Skin epidermis (tissue), 12 donors: ENCODE measurements around the gene TMC8.
"Not testable (repeated sequence)": the region's sequence is repeated elsewhere in the genome, so short reads cannot be mapped to it uniquely, and the experiment has no call there.

Experiments
- H3K27ac ChIP-seq, 21 experiments: fragments of 200-600 bp; sonication (generic) in 11 of 21; one replicate each; pipeline ENCODE4 v1.5.0; 2020; ENCODE audit warnings: mild to moderate bottlenecking in 3 of 21, inconsistent platforms in 2 of 21, moderate library complexity in 2 of 21
- H3K4me3 ChIP-seq, 7 experiments: fragments of 200-600 bp; sonication (generic) in 2 of 7; one replicate each; pipeline ENCODE4 v1.5.0; 2020; ENCODE audit warnings: inconsistent platforms in 2 of 7, mild to moderate bottlenecking in 2 of 7, moderate library complexity in 1 of 7

TMC8 gene

DNA sequence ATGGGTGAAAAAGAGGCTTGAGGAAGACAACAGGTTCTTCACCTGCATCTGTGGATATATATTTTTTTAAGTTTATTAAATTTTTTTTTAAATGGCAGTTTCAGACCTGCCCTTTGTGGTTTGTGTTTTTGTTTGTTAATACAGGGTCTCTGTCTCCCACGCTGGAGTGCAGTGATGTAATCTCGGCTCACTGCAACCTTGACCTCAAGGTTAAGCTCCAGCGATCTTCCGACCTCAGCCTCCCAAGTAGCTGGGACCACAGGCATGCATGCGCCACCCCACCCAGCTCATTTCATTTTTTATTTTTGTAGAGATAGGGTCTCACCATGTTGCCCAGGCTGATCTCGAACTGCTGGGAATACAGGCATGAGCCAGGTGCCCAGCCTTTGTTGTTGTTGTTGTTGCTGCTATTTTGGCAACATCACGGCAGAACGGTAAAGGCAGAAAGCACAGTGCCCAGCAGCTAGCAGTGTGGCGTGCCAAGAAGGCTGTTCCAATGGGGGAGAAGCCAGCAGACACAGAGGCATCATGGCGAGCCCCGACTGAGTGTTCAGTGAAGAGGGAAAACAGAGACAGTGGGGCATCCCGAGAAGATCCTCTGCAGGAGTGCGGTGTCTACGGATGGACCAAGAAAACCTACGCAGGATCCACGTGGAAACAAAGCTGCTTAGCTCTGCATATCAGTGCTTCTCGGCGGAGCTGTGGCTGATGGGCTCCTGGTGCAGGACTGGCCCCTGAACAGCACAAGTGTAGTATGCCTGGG lies 21.7 kb upstream of the TMC8 start:
- H3K4me3 ChIP-seq: no peak overlapping the region
- no peak overlapping the region for H3K27ac ChIP-seq

DNA sequence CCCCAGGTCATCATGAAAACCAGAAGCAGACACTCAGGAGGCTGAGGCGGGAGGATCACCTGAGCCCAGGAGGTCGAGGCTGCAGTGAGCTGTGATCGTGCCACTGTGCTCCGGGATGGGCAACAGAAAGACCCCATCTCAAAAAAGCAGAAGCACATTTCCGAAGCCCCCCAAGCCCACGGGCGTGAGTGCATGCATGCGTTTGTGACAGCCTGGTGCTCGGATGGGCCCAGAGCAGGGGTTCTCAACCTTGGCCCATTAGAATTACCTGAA lies 21.1 kb upstream of the TMC8 start:
- Histone ChIP-seq H3K4me3 (no peak overlapping the region), H3K27ac (no peak overlapping the region)

DNA sequence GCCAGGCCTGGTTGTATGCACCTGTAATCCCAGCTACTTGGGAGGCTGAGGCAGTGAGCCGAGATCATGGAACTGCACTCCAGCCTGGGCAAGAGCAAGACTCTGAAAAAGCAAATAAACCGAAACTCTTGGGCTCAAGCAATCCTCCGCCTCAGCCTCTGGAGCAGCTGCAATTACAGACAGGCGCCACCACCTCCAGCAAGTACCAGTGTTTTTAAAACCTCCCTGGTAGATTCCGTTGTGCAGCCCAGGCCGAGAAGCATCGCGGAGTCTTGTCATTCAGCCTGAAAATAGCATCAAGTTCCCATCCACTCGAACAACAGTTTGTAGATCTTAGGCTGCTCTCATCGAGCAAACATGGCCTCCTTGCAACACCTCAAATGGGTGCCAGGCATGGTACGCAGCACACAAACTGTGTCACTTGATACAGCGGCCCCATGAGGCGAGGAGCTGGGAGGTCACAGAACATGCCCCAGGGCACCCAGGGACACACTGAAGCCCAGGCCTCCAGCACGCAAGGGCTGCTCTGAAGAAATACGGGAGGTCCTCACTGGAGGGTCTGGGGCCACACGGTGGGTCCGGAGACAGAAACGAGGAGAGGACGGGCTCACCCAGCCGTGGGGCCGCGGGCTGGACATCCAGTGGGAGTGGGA lies 20.1 kb upstream of the TMC8 start:
- H3K27ac ChIP-seq: no peak overlapping the region
- H3K4me3 ChIP-seq: no peak overlapping the region

DNA sequence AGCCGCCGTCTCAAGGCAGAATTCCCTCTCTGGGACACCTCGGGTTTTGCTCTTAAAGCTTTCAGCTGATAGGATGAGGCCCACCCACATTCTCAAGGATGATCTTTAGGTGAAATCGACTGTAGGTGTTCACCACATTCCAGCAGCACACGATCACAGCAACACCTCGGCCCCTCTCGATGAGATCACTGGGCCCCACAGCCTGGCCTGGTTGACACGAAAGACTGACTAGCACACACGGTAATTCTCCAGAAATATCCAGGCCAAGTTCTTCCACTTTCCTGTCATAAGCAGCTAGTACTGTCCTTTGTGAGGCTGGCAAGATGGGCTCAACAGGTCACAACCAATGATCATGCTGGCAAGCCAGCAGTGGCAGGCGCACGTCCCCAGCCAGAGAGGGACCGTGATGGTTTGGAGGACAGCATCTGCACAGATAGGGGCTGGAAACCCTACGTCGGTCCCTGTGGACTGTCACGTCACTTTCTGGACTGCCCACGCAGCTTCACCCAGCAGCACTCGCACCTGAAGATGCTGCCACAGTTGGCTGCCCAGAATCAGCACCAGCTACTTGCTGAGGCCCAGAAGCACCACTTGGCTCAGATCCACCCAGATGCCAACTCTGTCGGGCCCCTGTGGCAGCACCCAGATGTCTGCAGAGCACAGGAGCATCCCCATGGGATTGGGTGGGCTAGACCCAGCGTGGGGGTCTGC lies 19.4 kb upstream of the TMC8 start:
- H3K27ac ChIP-seq: no peak overlapping the region
- no peak overlapping the region for H3K4me3 ChIP-seq

DNA sequence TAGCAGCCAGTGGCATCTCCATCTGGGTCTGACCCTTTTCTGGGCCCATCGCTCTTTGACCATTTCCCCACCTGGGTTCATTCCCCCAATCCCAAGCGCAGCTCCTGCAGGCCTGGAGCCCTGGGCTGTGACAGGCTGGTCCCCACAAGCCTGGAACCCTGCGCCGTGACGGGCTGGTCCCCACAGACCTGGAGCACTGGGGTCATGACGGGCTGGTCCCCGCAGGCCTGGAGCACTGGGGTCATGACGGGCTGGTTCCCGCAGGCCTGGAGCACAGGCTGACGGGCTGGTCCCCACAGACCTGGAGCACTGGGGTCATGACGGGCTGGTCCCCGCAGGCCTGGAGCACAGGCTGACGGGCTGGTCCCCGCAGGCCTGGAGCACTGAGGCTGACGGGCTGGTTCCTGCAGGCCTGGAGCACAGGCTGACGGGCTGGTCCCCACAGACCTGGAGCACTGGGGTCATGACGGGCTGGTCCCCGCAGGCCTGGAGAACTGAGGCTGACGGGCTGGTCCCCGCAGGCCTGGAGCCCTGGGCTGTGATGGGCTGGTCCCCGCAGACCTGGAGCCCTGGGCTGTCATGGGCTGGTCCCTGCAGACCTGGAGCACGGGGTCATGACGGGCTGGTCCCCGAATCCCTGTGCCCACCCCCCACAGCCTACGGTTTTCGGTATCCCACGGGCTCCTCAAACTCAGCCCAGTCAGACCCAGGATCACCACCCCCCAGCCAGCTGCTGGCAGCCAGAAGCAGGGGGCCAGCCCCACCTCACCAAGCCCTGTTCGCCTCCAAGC lies 18.6 kb upstream of the TMC8 start:
- Histone ChIP-seq H3K27ac (no peak overlapping the region), H3K4me3 (no peak overlapping the region)

DNA sequence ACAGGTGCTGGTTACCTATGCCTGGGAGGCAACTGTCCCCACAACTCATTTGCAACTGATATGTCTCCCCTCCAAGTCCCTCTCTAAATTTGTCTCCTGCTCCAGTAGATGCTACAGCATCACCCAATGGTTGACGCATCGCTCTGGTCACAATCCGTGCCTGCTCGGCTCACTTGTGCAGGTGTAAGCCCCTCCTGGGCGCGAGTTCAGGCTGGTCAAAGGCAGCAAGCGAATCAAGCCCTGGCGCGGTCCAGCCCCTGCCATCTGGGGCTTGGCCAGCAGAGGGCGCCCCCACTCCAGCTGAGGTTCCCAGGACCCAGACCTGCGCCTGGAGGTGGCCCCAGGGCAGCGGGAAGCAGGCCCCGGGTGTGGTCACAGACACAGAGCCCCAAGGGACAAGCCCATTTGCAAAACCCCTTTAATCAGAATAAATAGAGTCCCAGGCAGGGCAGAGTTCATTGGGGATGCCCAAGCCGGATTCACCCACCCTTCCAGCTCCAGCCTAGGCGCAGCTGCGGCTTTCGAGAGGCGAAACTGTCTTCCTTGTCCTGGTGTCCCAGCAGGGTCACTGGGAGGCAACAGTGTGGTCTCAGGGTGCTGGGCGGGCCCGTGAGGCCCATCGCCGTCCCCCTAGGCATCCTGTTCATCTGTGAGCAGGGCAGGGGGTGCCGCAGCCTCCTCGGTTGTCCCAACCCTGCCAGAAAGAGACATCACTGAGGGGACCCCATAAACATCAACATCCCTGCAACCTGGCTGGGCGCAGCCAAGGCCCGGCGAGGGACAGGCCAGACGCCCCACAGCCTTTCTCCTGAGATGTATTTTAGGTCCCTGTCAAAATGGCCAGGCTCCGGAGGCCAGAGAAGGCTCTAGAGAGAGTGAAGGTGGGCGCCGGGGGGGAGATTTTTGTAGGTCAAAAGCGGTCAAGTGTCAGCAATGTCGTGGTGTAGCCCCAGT lies 17.8 kb upstream of the TMC8 start:
- H3K4me3 ChIP-seq: no peak overlapping the region
- peak overlapping the region in 1 of 21 experiments; percentile 37 for H3K27ac ChIP-seq

DNA sequence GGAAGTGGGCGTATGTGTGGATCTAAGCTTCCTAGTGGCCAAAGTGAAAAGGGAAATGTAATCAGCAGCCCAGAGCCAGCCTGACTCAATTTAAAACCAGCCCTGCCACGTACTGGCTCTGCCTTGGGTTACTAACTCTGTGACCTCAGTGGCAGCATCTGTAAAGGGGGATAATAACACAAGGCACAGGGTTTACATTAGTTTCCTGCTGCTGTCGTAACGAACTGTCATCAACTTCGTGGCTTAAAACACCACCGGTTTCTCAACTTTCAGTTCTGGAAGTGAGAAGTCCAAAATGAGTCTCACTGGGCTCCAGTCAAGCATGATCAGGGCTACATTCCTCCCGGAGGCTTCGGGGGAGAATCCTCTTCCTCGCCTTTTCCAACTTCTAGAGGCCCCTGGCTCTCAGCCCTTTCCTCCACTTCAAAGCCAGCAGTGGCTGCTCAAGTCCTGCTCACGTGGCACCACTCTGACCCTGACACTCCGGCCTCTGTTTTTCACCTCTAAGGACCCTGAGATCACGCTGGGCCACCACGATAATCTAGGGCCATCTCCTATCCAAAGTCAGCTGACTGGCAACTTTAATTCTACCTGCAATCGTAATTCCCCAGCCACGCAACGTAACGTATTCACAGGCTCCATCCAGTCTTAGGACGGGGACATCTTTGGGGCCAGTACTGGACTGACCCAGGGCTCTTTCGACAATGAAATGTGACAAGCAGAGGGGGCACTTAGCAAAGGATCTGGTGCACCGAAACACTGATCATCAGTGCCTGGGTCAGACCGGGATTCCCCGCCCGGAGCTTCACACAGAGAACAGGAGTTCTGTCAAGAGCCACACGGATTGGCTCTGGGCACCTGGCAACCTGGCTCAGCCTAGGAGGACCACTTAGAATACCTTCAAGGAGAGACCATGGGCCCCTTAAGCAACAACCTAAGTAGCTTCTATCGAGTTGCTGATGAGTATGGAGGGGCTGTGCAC lies 16.5 kb upstream of the TMC8 start:
- H3K27ac ChIP-seq: peak overlapping the region in 1 of 21 experiments; percentile 21
- no peak overlapping the region for H3K4me3 ChIP-seq

DNA sequence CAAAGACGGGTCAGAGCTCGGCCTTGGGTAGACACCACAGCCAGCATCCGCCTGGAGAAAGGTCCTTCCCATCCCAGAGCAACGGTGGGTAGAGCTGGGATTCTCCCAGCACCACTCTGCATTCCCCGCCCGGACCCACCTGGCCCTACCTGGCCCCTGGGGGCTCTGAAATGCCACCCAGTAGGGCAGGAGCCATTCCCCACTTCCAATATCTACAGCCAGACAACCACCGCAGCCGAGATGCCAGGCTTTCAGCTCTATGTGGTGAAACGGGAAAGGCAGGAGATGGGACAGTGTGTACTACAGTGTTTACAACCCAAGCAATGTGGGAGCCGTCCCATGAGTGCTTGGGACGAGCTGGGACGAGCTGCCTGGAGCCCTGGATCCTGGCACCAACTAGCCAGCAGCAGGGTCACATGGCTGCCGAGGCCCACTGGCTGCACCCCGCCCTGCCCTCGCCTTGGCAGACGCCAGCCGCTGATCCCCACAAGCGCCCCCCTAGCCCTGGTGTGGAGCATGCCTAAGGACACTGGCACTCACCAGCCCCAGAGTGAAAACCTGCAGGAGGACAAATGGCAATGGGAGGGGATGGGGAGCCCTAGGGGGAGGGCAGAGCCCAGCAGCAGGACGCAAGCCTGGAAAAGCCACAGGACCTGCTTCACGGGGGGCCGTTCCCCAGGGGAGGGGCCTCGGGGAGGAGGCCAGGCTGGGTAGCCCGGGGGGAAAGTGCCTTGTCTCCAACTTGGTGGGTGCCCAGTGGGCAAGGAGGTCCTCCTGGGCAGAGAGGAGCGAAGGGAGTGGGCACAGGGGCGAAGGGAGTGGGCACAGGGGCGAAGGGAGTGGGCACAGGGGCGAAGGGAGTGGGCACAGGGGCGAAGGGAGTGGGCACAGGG lies 15.5 kb upstream of the TMC8 start:
- Histone ChIP-seq H3K4me3 (no peak overlapping the region), H3K27ac (no peak overlapping the region)

DNA sequence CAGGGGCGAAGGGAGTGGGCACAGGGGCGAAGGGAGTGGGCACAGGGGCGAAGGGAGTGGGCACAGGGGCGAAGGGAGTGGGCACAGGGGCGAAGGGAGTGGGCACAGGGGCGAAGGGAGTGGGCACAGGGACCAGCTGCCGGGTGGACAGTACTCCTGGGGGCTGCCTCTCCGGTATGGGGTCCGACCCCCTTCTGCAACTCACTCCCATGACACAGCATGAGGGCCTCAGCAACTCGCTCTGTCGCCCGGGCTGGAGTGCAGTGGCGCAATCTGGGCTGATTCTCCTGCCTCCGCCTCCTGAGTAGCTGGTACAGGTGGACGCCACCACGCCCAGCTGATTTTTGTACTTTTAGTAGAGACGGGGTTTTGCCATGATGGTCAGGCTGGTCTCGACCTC lies 14.8 kb upstream of the TMC8 start:
- not testable (repeated sequence) for H3K27ac ChIP-seq, H3K4me3 ChIP-seq

DNA sequence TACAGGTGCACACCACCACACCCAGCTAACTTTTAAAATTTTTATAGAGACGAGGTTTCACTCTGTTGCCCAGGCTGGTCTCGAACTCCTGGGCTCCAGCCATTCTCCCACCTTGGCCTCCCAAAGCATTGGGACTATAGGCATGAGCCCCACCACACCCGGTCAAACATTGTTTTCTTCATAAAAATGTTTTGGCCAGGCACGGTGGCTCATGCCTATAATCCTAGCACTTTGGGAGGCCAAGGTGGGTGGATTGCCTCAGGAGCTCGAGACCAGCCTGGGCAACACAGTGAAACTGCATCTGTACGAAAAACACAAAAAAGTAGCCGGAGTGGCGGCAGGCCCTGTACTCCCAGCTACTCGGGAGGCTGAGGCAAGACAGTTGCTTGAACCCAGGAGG lies 14.2 kb upstream of the TMC8 start:
- H3K27ac ChIP-seq: no peak overlapping the region
- H3K4me3 ChIP-seq: no peak overlapping the region

DNA sequence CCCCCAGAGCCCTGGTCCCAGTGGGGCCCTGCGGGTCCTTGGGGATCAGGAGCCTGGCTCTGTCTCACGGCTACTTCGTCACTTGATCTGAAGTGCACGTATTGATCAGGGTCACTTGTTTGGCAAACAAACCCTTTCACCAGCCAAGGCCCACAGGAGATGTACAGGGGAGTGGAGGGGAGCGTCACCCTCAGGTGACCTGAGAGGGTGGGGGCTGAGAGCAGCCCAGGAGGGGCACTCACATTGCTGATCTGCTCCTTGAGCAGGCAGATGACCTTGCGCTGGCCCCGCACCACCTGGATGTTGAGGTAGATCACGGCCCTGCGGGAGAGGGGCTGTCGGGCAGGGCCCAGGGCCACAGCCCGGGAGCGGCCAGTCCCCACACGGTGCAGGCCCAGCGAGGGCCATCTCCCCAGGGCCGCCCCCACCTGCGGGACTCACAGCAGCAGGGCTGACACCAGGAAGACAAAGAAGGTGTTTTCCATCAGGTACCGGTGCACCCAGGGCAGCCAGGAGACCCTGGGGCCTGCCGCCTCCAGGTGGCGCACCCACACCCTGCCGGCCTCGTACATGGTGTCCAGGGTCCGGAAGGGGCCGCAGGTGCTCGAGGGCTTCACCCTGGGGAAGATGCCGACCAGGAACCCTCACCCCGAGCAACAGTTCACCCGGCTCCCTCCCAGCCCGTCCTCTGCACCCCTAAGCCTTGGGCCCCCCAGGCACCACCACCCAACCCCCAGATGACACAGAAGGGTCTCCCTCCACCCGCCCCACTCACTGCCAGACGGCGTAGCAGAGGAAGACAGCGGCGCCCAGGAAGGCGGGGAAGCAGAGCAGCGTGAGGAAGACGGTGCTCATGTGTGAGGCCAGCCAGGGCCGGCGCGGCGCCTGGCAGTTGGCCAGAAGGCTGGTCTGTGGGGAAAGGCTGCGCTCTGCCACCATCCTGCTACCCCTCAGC lies 13.3 kb upstream of the TMC8 start:
- Histone ChIP-seq H3K27ac (no peak overlapping the region), H3K4me3 (no peak overlapping the region)

DNA sequence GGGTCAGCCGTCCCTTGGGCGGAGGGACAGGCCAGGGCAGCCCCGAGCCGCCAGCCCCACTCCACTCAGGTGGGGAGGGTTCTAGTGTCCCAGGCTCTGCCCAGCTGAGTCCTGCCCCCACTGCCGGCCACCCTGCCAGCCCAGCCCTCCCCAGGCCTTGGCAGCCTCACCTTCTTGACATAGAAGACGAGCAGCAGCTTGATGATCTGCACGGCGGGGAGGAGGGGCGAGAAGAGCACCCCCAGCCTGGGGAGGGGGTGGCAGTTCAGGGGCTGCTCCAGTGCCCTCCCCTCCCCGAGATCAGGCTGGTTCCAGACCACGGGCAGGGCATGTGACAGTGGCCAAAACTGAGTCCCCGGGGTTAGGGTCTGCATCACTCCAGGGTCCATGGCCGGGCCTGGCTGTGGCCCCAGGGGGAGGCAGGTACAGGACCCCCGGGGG lies 11.8 kb upstream of the TMC8 start:
- no peak overlapping the region for H3K27ac ChIP-seq

DNA sequence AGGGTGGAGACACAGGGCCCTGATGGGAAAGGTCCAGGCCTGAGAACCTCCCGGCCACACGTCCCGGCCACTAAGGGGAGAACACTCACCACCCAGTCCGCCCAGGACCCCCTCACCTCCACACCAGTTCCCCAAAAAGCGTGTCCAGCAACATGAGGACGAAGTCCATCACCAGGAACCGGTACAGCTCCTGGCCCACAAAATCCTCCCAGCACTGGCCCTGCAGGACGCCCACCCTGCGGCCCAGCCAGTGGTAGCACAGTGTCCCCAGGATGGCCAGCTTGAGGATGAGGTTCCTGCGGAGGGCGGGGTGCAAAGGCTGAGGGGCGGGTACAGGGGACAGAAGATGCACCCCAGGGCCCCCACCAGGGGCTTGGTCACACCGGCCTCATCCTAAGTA lies 10.0 kb upstream of the TMC8 start:
- Histone ChIP-seq H3K27ac (peak overlapping the region in 6 of 21 experiments; percentile 47 to 85 (median 82)), H3K4me3 (no peak overlapping the region)

More for the DNA sequence above, 11.8 kb upstream of the TMC8 start:
- H3K4me3 ChIP-seq: no peak overlapping the region

DNA sequence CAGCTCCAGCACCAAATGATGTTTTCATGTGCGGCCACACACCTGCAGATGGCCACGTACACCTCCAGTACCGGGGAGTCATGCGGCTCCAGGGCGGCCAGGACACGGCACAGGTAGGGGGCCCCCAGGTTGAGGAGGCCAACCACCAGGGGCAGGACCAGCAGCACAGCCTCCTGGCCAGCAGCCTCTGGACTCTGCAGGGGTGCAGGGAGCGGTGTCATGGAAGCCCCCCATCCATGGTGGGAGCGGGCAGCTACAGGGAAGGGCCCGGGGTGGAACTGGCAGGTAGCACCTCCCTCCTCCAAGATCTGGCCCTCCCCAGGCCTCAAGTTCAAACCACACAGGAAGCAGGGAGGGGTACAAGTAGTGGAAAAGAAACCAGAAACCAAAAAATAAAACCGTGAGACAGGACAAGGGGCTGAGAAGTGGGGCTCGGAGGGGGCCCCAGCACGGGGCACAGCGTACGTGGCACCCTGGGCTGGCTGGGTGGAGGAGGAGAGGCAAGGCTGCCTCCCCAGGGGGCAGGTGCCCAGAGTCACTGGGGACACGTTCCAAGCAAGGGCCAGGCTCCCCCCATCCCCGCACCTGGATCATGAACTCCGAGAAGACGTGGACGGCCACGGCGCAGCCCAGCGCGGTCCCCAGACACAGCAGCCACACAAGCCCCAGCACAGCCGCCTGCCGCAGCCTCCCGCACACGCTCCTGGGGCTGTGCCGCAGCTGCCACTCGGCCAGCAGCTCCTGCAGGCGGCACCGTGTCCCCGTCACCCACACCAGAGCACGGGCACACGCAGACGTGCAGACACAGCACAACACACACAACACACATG lies 9.4 kb upstream of the TMC8 start:
- Histone ChIP-seq H3K27ac (peak overlapping the region in 12 of 21 experiments; percentile 16 to 85 (median 66)), H3K4me3 (peak overlapping the region in 2 of 7 experiments; percentile 7 to 15)

DNA sequence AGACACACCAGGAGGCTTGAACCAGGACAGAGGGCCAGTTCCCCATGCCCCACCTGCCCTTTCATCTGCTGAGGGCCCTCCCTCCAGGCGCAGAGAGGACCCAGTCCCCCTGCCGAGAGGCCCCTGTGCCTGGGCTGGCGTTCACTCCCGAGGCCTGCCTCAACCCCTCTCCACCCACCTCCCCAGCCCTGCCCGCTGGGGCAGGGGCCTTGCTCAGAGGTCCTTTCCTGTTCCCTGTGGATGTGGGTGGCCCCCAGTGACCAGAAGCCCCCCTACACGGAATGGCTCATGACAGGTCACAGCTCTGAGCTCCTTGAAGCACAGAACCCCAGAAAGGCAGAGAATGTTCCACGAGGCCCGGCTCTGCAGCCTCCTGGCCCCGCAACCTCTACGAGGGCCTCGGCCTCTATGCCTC lies 8.8 kb upstream of the TMC8 start:
- Histone ChIP-seq H3K4me3 (peak overlapping the region in 1 of 7 experiments; percentile 15), H3K27ac (peak overlapping the region in 12 of 21 experiments; percentile 16 to 85 (median 66))
